K562 (cell line): ENCODE data around the gene LIAS. TPM values are rescaled to one million over a fixed set of nuclear protein-coding genes. Genes with fewer than 3 reads are reported as not detected.

Experiments
- ATAC-seq: fragments of 200-7000 bp; cut with Tn5 transposase; 3 replicates; pipeline ENCODE4 v1.9.1; 2020; ENCODE audit warnings: moderate library complexity
- BruUV-seq: library from RNA; stranded (reverse); fragments of 400-500 nt; replicated peaks from 2 replicates; lab custom pipeline; 2021; lab: Mats Ljungman, UMichigan
- CTCF ChIA-PET: fragments of 300-600 bp; formaldehyde crosslinking; extraction: SDS; loops from one replicate; lab custom pipeline; 2021; ENCODE audit warnings: low intra/inter-chr PET ratio; lab: Yijun Ruan, JAX
- POLR2A ChIA-PET: fragments of 300-600, 350-650 bp; sonication (Branson Sonifier 250); formaldehyde crosslinking; extraction: SDS; loops from one replicate; lab custom pipeline; 2021; ENCODE audit warnings: antibody characterized with exemption, inconsistent platforms; lab: Yijun Ruan, JAX
- DNase-seq, 4 experiments: peaks; one replicate each; pipeline versions ENCODE4 v3.0.0 to v3.0.0-alpha.2; 2011 to 2018; ENCODE audit warnings: low spot score in 3 of 4, mixed read lengths in 3 of 4; ENCODE audit errors: extremely low read depth in 1 of 4
- FAIRE-seq: peaks from 2 replicates; lab custom pipeline; 2011; peaks lifted over from hg19 to GRCh38; lab: Jason Lieb, UNC
- H2AFZ ChIP-seq: 2 replicates; pipeline ENCODE4 v1.6.0; 2011; ENCODE audit warnings: low read depth, low read length, control low read depth, inconsistent platforms
- H3K27ac ChIP-seq: fragments of 200-600 bp; 3 replicates; pipeline ENCODE4 v1.8.0; 2011; ENCODE audit warnings: low read depth, mild to moderate bottlenecking, control low read depth, inconsistent platforms, low read length, moderate library complexity, mixed read lengths; ENCODE audit errors: extremely low read depth
- H3K27me3 ChIP-seq, 2 experiments: fragments of 300-600 bp in 1 of 2; 2 replicates in 1 of 2; 3 replicates in 1 of 2; pipeline versions ENCODE4 v1.6.0 to v1.8.0; 2011; ENCODE audit warnings: inconsistent platforms in 2 of 2, low read length in 2 of 2, mild to moderate bottlenecking in 1 of 2, mixed read lengths in 1 of 2, moderate library complexity in 1 of 2; ENCODE audit not compliant: control insufficient read depth in 2 of 2, insufficient read depth in 2 of 2
- H3K36me3 ChIP-seq: fragments of 300-600 bp; 3 replicates; pipeline ENCODE4 v1.8.0; 2011; ENCODE audit warnings: mild to moderate bottlenecking, low read length, inconsistent platforms; ENCODE audit not compliant: control insufficient read depth, insufficient read depth
- H3K4me1 ChIP-seq, 2 experiments: fragments of 200-600 bp in 1 of 2; replicated peaks in 1 of 2; 2 replicates in 1 of 2; 3 replicates in 1 of 2; pipeline versions ENCODE4 v1.5.1 to v1.8.0; 2011; ENCODE audit warnings: inconsistent platforms in 2 of 2, low read length in 2 of 2, mild to moderate bottlenecking in 1 of 2, mixed read lengths in 1 of 2, moderate library complexity in 1 of 2; ENCODE audit not compliant: control insufficient read depth in 2 of 2, insufficient read depth in 2 of 2
- H3K4me2 ChIP-seq: 2 replicates; pipeline ENCODE4 v1.6.1; 2011; ENCODE audit warnings: low read length, control low read depth, inconsistent platforms, mixed read lengths; ENCODE audit not compliant: insufficient read depth
- H3K4me3 ChIP-seq: fragments of 200-600 bp; sonication (generic), shearing (Covaris generic); 2 replicates; pipeline ENCODE4 v1.5.1; 2016; ENCODE audit warnings: control low read depth, inconsistent platforms
- H3K79me2 ChIP-seq: fragments of 200-600 bp; 3 replicates; pipeline ENCODE4 v1.8.0; 2011; ENCODE audit warnings: low read length, inconsistent platforms; ENCODE audit not compliant: control insufficient read depth, insufficient read depth
- H3K9ac ChIP-seq, 2 experiments: 2 replicates each; pipeline versions ENCODE4 v1.6.0 to v1.6.1; 2011; ENCODE audit warnings: low read depth in 2 of 2, low read length in 2 of 2, control low read depth in 1 of 2, inconsistent platforms in 1 of 2, mild to moderate bottlenecking in 1 of 2, mixed read lengths in 1 of 2; ENCODE audit not compliant: insufficient read depth in 1 of 2
- H3K9me1 ChIP-seq: one replicate; pipeline ENCODE4 v1.6.0; 2011; ENCODE audit warnings: inconsistent platforms, mild to moderate bottlenecking, low read length, moderate library complexity; ENCODE audit not compliant: control insufficient read depth, insufficient read depth
- H3K9me3 ChIP-seq: replicated peaks from 2 replicates; pipeline ENCODE4 v1.5.1; 2011; ENCODE audit warnings: low read depth, low read length, inconsistent platforms; ENCODE audit not compliant: control insufficient read depth, insufficient read depth
- H4K20me1 ChIP-seq: replicated peaks from 2 replicates; pipeline ENCODE4 v1.6.1; 2011; ENCODE audit warnings: low read length, inconsistent platforms, mixed read lengths; ENCODE audit not compliant: control insufficient read depth, insufficient read depth
- ARID1B ChIP-seq: fragments of 450-650 bp; IDR thresholded peaks from 2 replicates; pipeline ENCODE4 v1.6.1; 2016; ENCODE audit warnings: antibody characterized with exemption, mild to moderate bottlenecking, inconsistent platforms
- BCLAF1 ChIP-seq, 2 experiments: fragments of 450-650 bp in 1 of 2; IDR thresholded peaks; 2 replicates each; pipeline ENCODE4 v1.6.1; 2011 to 2017; ENCODE audit warnings: low read depth in 2 of 2, antibody characterized with exemption in 1 of 2, borderline replicate concordance in 1 of 2, low read length in 1 of 2, mild to moderate bottlenecking in 1 of 2, mixed read lengths in 1 of 2; ENCODE audit not compliant: control insufficient read depth in 1 of 2
- C11orf30 ChIP-seq: fragments of 450-650 bp; IDR thresholded peaks from 2 replicates; pipeline ENCODE4 v1.6.1; 2016; ENCODE audit warnings: low read depth, mild to moderate bottlenecking
- CUX1 ChIP-seq: fragments of 200-800 bp; sonication (Bioruptor generic); IDR thresholded peaks from 2 replicates; pipeline ENCODE4 v1.6.1; 2016; ENCODE audit warnings: missing genetic modification characterization, missing compliant biosample characterization
- KDM2B ChIP-seq: fragments of 250-450 bp; sonication (Bioruptor Pico); IDR thresholded peaks from 2 replicates; pipeline ENCODE4 v1.8.0; 2021; ENCODE audit warnings: mild to moderate bottlenecking, moderate library complexity
- NEUROD1 ChIP-seq: fragments of 150-350 bp; IDR thresholded peaks from 2 replicates; pipeline ENCODE4 v1.6.1; 2014; ENCODE audit warnings: borderline replicate concordance, low read length, low read depth; ENCODE audit not compliant: partially characterized antibody
- PURB ChIP-seq: sonication (generic); formaldehyde crosslinking; IDR thresholded peaks from 2 replicates; pipeline ENCODE4 v1.9.0; 2021; ENCODE audit warnings: low read depth, mild to moderate bottlenecking, missing genetic modification reagents
- RBM34 ChIP-seq: fragments of 200-400 bp; formaldehyde crosslinking; IDR thresholded peaks from 2 replicates; pipeline ENCODE4 v1.6.1; 2018; ENCODE audit warnings: low read length, borderline replicate concordance; ENCODE audit not compliant: insufficient read depth
- SMAD1 ChIP-seq: fragments of 150-350 bp; IDR thresholded peaks from 2 replicates; pipeline ENCODE4 v1.6.1; 2014; ENCODE audit warnings: low read length, low read depth; ENCODE audit not compliant: partially characterized antibody
- TCF7L2 ChIP-seq: fragments of 150-350 bp; IDR thresholded peaks from 2 replicates; pipeline ENCODE4 v1.6.1; 2016; ENCODE audit warnings: low read depth, mild to moderate bottlenecking, low read length, moderate library complexity
- ZNF146 ChIP-seq: IDR thresholded peaks from one replicate; pipeline ENCODE4 v1.6.1; 2018; ENCODE audit warnings: missing compliant biosample characterization; ENCODE audit not compliant: unreplicated experiment
- ZNF57 ChIP-seq: fragments of 450-650 bp; formaldehyde crosslinking; IDR thresholded peaks from 2 replicates; pipeline ENCODE4 v1.4.0; 2020; ENCODE audit warnings: mild to moderate bottlenecking, moderate library complexity
- ZNF644 ChIP-seq: fragments of 200-800 bp; sonication (Bioruptor generic); IDR thresholded peaks from 2 replicates; pipeline ENCODE4 v1.6.1; 2016; ENCODE audit warnings: low read depth, missing genetic modification characterization, missing compliant biosample characterization
- ZSCAN32 ChIP-seq: fragments of 450-650 bp; formaldehyde crosslinking; IDR thresholded peaks from 2 replicates; pipeline ENCODE4 v1.4.0; 2020; ENCODE audit warnings: mild to moderate bottlenecking, moderate library complexity
- WGBS: fragments of 100-300 bp; shearing (Covaris generic); methylation state at CpG from one replicate; pipeline ENCODE4 v1.1.6; 2016; ENCODE audit warnings: low coverage, mixed read lengths; ENCODE audit not compliant: insufficient coverage; ENCODE audit errors: missing lambda C conversion rate; 5-methylcytosine and 5-hydroxymethylcytosine counted together
- in situ Hi-C: fragments of 300-500 bp; cut with MboI; formaldehyde crosslinking; loops from 4 replicates; pipeline ENCODE4 v1.15.0; 2018; ENCODE audit warnings: inconsistent platforms, mixed read lengths
- intact Hi-C: fragments of 100-400 bp; cut with micrococcal nuclease; formaldehyde crosslinking; loops from 2 replicates; pipeline ENCODE4 v1.14.2; 2022
- polyA plus RNA-seq, 8 experiments: library from polyadenylated mRNA; depleted of rRNA in 4 of 8; stranded (reverse) in 5 of 8; unstranded in 3 of 8; fragments of >200 nt; fragmentation: Nextera tagmentation in 2 of 8; fragmentation: Illumina TruSeq in 1 of 8; extraction: Ambion mirVana in 2 of 8; extraction: Trizol in 1 of 8; gene quantifications; 2 replicates each; pipeline versions ENCODE4 v1.2.1 to v1.2.3, GENCODE V29; 2011 to 2014; ENCODE audit warnings: inconsistent platforms in 1 of 8, missing spikeins in 1 of 8
- total RNA-seq, 7 experiments: library from RNA; depleted of rRNA in 6 of 7; stranded (reverse); fragments of >200 nt in 6 of 7; fragmentation: Illumina TruSeq in 2 of 7; extraction: Trizol in 2 of 7; gene quantifications; 2 replicates each; pipeline versions ENCODE4 v1.2.1 to v1.2.3, GENCODE V29; 2011 to 2021; ENCODE audit warnings: low replicate concordance in 1 of 7

Gene LIAS
- total and polyA plus RNA-seq, 9 of the 15 experiments (the other 6 are each of a cell fraction or from before 2014, with no cell fraction given): 21.9 to 57.1 (median 42.1) TPM

- ATAC-seq (no peak), DNase-seq (no peak), FAIRE-seq (no peak)
- Histone ChIP-seq H4K20me1 (no peaks in the 10 kb centered on the region), H3K36me3 (peaks cover 19% of the 10 kb centered on the region; the same call in 2 of the 3 replicates), H3K4me2 (no peak overlapping the region), H3K27ac (no peak overlapping the region), H3K9ac (no peak overlapping the region), H3K9me3 (peaks cover 2% of the 10 kb centered on the region; the same call in 1 of the 2 replicates), H3K79me2 (no peaks in the 10 kb centered on the region), H3K27me3 (no peaks in the 10 kb centered on the region), H3K4me3 (no peak overlapping the region), H2AFZ (no peak overlapping the region), H3K9me1 (no peaks in the 10 kb centered on the region), H3K4me1 (peaks cover 0 to 3% of the 10 kb centered on the region in 2 experiments; a peak in 2 of 5 replicates)
- intact Hi-C loops (no loop called here), in situ Hi-C loops (no loop called here)
- 96% methylated on average over 19 of the region's 27 CpGs for WGBS
- CTCF ChIA-PET: no interaction called here
- no TSS peak for BruUV-seq
- POLR2A ChIA-PET: interaction anchor here (1.1 kb wide), 1 partner anchor 127 kb away, joined by 3 read pairs; no protein-coding TSS in a partner anchor
- TF ChIP-seq ZSCAN32 (CRISPR knock-in tag): no peak
- no peak for TF ChIP-seq RBM34
- TF ChIP-seq PURB (CRISPR knock-in tag): no peak
- no peak for TF ChIP-seq NEUROD1
- no peak for TF ChIP-seq ARID1B
- TF ChIP-seq KDM2B (CRISPR knock-in tag): no peak
- no peak for TF ChIP-seq CUX1 (CRISPR knock-in tag)
- no peak for TF ChIP-seq BCLAF1 (IDR thresholded peaks at IDR 0.05; ENCODE audit: borderline replicate concordance in 1 of 2, control insufficient read depth in 1 of 2, low read depth in 2 of 2, low read length in 1 of 2)
- no peak for TF ChIP-seq SMAD1
- no peak for TF ChIP-seq C11orf30
- no peak for TF ChIP-seq ZNF644 (tag)
- TF ChIP-seq ZNF57 (CRISPR knock-in tag): no peak
- TF ChIP-seq ZNF146 (CRISPR knock-in tag): no peak
- no peak for TF ChIP-seq TCF7L2
Measured at GRCh38 chr4:39480251-39480650, 21.4 kb downstream of the LIAS start.
